ENCODE measurements around the gene NTF4.

The NTF4 gene

GRCh38 chr19:49091391-49092038, 26.9 kb upstream of the NTF4 start:
- TF ChIP-seq CTCF (conservative IDR thresholded peaks at IDR 0.05; ENCODE audit: low read depth, low read length): no peak
- no peak overlapping the region for H2AFZ ChIP-seq (ENCODE audit: low read depth)
- no peak overlapping the region for H3K4me2 ChIP-seq
- no peaks in the 10 kb centered on the region for H3K27me3 ChIP-seq (ENCODE audit: insufficient read depth, low read depth)
- peaks cover 29% of the 10 kb centered on the region; the same call in 1 of the 2 replicates for H3K36me3 ChIP-seq (ENCODE audit: insufficient read depth)
- no peak overlapping the region for H3K27ac ChIP-seq
- peaks cover 58% of the 10 kb centered on the region for H3K79me2 ChIP-seq (ENCODE audit: insufficient read depth, low read depth)
- H3K4me1 ChIP-seq (ENCODE audit: low read depth, poor library complexity, severe bottlenecking): peaks cover 36% of the 10 kb centered on the region
- peaks cover 27% of the 10 kb centered on the region for H4K20me1 ChIP-seq (ENCODE audit: insufficient read depth)
- H3K9ac ChIP-seq: no peak overlapping the region
- no peak overlapping the region for H3K4me3 ChIP-seq (IDR thresholded peaks at IDR 0.05; ENCODE audit: insufficient read depth, low read depth, low read length)

GRCh38 chr19:49086296-49086695, 21.7 kb upstream of the NTF4 start:
- Histone ChIP-seq H3K79me2 (ENCODE audit: insufficient read depth, low read depth) (peaks cover 60% of the 10 kb centered on the region), H2AFZ (ENCODE audit: low read depth) (no peak overlapping the region), H3K36me3 (ENCODE audit: insufficient read depth) (peaks cover 19% of the 10 kb centered on the region; the same call in 1 of the 2 replicates), H4K20me1 (ENCODE audit: insufficient read depth) (peaks cover 30% of the 10 kb centered on the region), H3K27me3 (ENCODE audit: insufficient read depth, low read depth) (no peaks in the 10 kb centered on the region), H3K4me3 (IDR thresholded peaks at IDR 0.05; ENCODE audit: insufficient read depth, low read depth, low read length) (peak overlapping the region; percentile 81), H3K4me1 (ENCODE audit: low read depth, poor library complexity, severe bottlenecking) (peaks cover 39% of the 10 kb centered on the region), H3K4me2 (peak overlapping the region; percentile 95), H3K9ac (peak overlapping the region; percentile 81), H3K27ac (peak overlapping the region; percentile 54; the same call in 1 of the 2 replicates)
- no peak for TF ChIP-seq CTCF (conservative IDR thresholded peaks at IDR 0.05; ENCODE audit: low read depth, low read length)

GRCh38 chr19:49085868-49086232, 21.2 kb upstream of the NTF4 start:
- H3K27me3 ChIP-seq (ENCODE audit: insufficient read depth, low read depth): no peaks in the 10 kb centered on the region
- peak overlapping the region; percentile 81 for H3K4me3 ChIP-seq (IDR thresholded peaks at IDR 0.05; ENCODE audit: insufficient read depth, low read depth, low read length)
- peak overlapping the region; percentile 80 for H2AFZ ChIP-seq (ENCODE audit: low read depth)
- peaks cover 19% of the 10 kb centered on the region; the same call in 1 of the 2 replicates for H3K36me3 ChIP-seq (ENCODE audit: insufficient read depth)
- peak overlapping the region; percentile 95 for H3K4me2 ChIP-seq
- H4K20me1 ChIP-seq (ENCODE audit: insufficient read depth): peaks cover 30% of the 10 kb centered on the region
- peak overlapping the region; percentile 81 for H3K9ac ChIP-seq
- H3K4me1 ChIP-seq (ENCODE audit: low read depth, poor library complexity, severe bottlenecking): peaks cover 35% of the 10 kb centered on the region
- peak overlapping the region; percentile 54 for H3K27ac ChIP-seq
- no peak for TF ChIP-seq CTCF (conservative IDR thresholded peaks at IDR 0.05; ENCODE audit: low read depth, low read length)
- peaks cover 55% of the 10 kb centered on the region for H3K79me2 ChIP-seq (ENCODE audit: insufficient read depth, low read depth)

- Histone ChIP-seq H4K20me1 (ENCODE audit: insufficient read depth) (peaks cover 26% of the 10 kb centered on the region), H3K4me3 (IDR thresholded peaks at IDR 0.05; ENCODE audit: insufficient read depth, low read depth, low read length) (peak within 1 kb of the TSS; percentile 81), H3K9ac (peak within 1 kb of the TSS; percentile 81), H3K27me3 (ENCODE audit: insufficient read depth, low read depth) (no peaks in the 10 kb centered on the region), H3K4me2 (peak within 1 kb of the TSS; percentile 95), H3K79me2 (ENCODE audit: insufficient read depth, low read depth) (peaks cover 49% of the 10 kb centered on the region), H3K36me3 (ENCODE audit: insufficient read depth) (peaks cover 13% of the 10 kb centered on the region; the same call in 1 of the 2 replicates), H2AFZ (ENCODE audit: low read depth) (peak within 1 kb of the TSS; percentile 80), H3K4me1 (ENCODE audit: low read depth, poor library complexity, severe bottlenecking) (peaks cover 29% of the 10 kb centered on the region), H3K27ac (peak within 1 kb of the TSS; percentile 54)
- no peak for TF ChIP-seq CTCF (conservative IDR thresholded peaks at IDR 0.05; ENCODE audit: low read depth, low read length)
Observed at GRCh38 chr19:49085020-49085867, 20.6 kb upstream of the NTF4 start, which contains the start of gene SNRNP70. TSS of gene SNRNP70 (plus strand) at chr19:49085451. CDS start at chr19:49086415, 964 bp downstream.
